Measurements from ENCODE around the gene GNA12.
A peak's percentile ranks its signal among the peaks of the same experiment; 100 is the strongest.
"Not testable (repeated sequence)": the region's sequence is repeated elsewhere in the genome, so short reads cannot be mapped to it uniquely, and the experiment has no call there.

Gene GNA12

DNA sequence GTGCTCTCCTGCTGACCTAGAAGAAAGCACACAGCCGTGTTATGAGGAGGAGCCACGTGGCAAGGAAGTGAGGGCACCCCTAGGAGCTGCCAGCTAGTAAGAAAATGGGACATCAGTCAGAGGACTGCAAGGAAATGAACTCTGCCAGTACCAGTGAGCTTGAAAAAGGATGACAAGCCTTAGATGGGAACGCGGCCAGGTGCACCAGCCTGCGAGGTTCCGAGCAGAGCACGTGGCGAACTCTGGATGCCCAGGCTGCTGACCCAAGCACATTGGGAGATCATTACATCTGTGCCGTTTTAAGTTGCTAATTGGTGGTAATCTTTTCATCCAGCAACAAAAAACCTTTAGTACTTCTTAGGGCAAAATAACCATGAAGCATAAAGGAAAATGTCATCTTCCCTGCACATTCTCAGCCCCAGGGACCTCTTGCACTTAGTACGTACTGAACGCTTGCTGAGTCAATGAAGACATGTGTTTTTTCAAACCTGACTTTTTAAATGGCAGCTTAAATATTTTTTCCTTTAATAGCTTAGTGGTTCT is 86.7 kb downstream of the GNA12 start:
- Histone ChIP-seq H3K9ac (ENCODE audit: low read depth in 1 of 2, low read length in 2 of 2) (no peak overlapping the region), H3K27me3 (ENCODE audit: control insufficient read depth in 2 of 2, insufficient read depth in 2 of 2, low read length in 2 of 2) (no peaks in the 10 kb centered on the region), H3K36me3 (ENCODE audit: control insufficient read depth in 2 of 2, insufficient read depth in 2 of 2, low read length in 2 of 2) (no peaks in the 10 kb centered on the region), H3K4me1 (ENCODE audit: control insufficient read depth in 2 of 2, insufficient read depth in 2 of 2, low read length in 2 of 2) (peaks cover 22 to 31% of the 10 kb centered on the region in 2 donors), H3K27ac (ENCODE audit: low read depth in 2 of 2, low read length in 2 of 2) (peak overlapping the region; percentile 63 to 88), H3K4me3 (ENCODE audit: low read length in 2 of 2) (no peak overlapping the region), H3K9me3 (ENCODE audit: control insufficient read depth in 2 of 2, low read length in 2 of 2) (no peaks in the 10 kb centered on the region)

DNA sequence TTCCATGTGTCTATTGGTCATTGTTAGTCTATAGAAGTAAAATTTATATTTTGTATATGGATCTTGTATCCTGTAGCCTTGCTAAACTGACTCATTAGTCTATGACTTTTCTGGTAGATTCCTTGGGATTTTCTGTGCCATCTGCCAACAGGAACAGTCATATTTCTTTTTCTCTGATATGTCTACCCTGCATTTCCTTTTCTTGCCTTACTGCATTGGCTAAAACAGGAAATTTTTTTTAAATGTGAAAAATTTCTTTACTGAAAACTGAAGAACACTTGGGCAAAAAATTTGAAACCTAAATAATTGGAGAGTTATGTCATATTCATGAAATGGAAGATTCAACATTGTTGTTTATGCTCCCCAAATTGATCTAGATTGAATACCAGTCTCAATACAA is 88.6 kb downstream of the GNA12 start:
- Histone ChIP-seq H3K9me3 (ENCODE audit: control insufficient read depth in 2 of 2, low read length in 2 of 2) (no peaks in the 10 kb centered on the region), H3K4me1 (ENCODE audit: control insufficient read depth in 2 of 2, insufficient read depth in 2 of 2, low read length in 2 of 2) (peaks cover 13 to 21% of the 10 kb centered on the region in 2 donors), H3K27me3 (ENCODE audit: control insufficient read depth in 2 of 2, insufficient read depth in 2 of 2, low read length in 2 of 2) (no peaks in the 10 kb centered on the region), H3K36me3 (ENCODE audit: control insufficient read depth in 2 of 2, insufficient read depth in 2 of 2, low read length in 2 of 2) (no peaks in the 10 kb centered on the region), H3K4me3 (ENCODE audit: low read length in 2 of 2) (no peak overlapping the region), H3K27ac (ENCODE audit: low read depth in 2 of 2, low read length in 2 of 2) (no peak overlapping the region), H3K9ac (ENCODE audit: low read depth in 1 of 2, low read length in 2 of 2) (no peak overlapping the region)

DNA sequence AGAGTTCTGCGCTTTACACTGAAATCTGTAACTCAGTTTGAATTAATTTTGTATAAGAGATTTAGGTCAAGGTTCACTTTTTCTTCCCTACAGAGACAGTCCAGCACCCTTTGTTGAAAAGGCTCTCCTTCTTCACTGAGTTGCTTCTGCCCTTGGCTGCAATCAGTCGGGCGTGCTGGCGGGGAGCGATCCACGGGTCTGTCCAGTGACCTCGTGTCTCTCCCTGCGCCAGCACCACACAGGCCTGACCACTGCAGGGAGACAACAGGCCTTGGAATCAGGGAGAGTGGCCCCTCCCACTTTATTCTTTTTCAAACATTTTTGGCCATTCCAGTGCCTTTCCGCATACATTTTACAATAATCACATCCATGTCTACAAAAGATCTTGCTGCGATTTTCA is 89.2 kb downstream of the GNA12 start:
- H3K9ac ChIP-seq (ENCODE audit: low read depth in 1 of 2, low read length in 2 of 2) = no peak overlapping the region
- no peak overlapping the region for H3K4me3 ChIP-seq (ENCODE audit: low read length in 2 of 2)
- H3K9me3 ChIP-seq (ENCODE audit: control insufficient read depth in 2 of 2, low read length in 2 of 2) = no peaks in the 10 kb centered on the region
- H3K27me3 ChIP-seq (ENCODE audit: control insufficient read depth in 2 of 2, insufficient read depth in 2 of 2, low read length in 2 of 2) = no peaks in the 10 kb centered on the region
- H3K4me1 ChIP-seq (ENCODE audit: control insufficient read depth in 2 of 2, insufficient read depth in 2 of 2, low read length in 2 of 2) = peaks cover 7 to 17% of the 10 kb centered on the region in 2 donors
- H3K36me3 ChIP-seq (ENCODE audit: control insufficient read depth in 2 of 2, insufficient read depth in 2 of 2, low read length in 2 of 2) = no peaks in the 10 kb centered on the region
- H3K27ac ChIP-seq (ENCODE audit: low read depth in 2 of 2, low read length in 2 of 2) = no peak overlapping the region

DNA sequence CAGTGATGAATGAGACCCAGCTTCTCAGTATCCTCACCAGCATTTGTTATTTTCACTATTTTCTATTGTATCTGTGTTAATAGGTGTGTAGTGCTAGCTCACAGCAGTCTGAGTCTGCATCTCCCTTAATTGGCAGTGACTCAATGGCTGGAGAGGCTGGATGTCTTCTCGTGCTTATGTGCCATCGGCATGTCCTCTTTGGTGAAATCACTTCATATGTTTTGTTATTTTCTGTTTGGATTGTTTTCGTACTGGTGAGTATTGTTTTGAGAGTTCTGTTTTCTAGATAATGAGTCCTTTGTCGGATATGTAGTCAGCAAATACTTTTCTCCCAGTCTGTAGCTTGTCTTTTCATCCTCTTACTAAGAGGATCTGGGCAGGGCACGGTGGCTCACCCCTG is 90.0 kb downstream of the GNA12 start:
- no peak overlapping the region for H3K9ac ChIP-seq (ENCODE audit: low read depth in 1 of 2, low read length in 2 of 2)
- H3K4me3 ChIP-seq (ENCODE audit: low read length in 2 of 2) = no peak overlapping the region
- H3K4me1 ChIP-seq (ENCODE audit: control insufficient read depth in 2 of 2, insufficient read depth in 2 of 2, low read length in 2 of 2) = peaks cover 7 to 10% of the 10 kb centered on the region in 2 donors
- no peaks in the 10 kb centered on the region for H3K36me3 ChIP-seq (ENCODE audit: control insufficient read depth in 2 of 2, insufficient read depth in 2 of 2, low read length in 2 of 2)
- H3K27me3 ChIP-seq (ENCODE audit: control insufficient read depth in 2 of 2, insufficient read depth in 2 of 2, low read length in 2 of 2) = no peaks in the 10 kb centered on the region
- no peak overlapping the region for H3K27ac ChIP-seq (ENCODE audit: low read depth in 2 of 2, low read length in 2 of 2)
- no peaks in the 10 kb centered on the region for H3K9me3 ChIP-seq (ENCODE audit: control insufficient read depth in 2 of 2, low read length in 2 of 2)

DNA sequence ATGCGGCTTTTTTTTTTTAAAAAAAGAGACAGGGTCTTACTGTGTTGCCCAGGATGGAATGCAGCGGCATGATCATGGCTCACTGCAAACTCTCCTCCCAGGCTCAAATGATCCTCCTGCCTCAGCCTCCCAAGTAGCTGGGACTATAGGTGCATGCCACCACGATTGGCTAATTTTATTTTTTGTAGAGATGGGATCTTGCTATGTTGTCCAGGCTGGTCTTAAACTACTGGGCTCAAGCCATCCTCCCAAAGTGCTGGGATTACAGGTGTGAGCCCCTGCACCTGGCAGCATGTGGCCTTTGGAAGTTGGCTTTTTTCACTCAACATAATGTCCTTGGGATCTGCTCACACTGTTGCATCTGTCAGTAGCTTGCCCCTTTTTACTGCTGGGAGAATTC is 91.0 kb downstream of the GNA12 start:
- Histone ChIP-seq H3K36me3 (ENCODE audit: control insufficient read depth in 2 of 2, insufficient read depth in 2 of 2, low read length in 2 of 2) (no peaks in the 10 kb centered on the region), H3K27ac (ENCODE audit: low read depth in 2 of 2, low read length in 2 of 2) (no peak overlapping the region), H3K27me3 (ENCODE audit: control insufficient read depth in 2 of 2, insufficient read depth in 2 of 2, low read length in 2 of 2) (no peaks in the 10 kb centered on the region), H3K4me1 (ENCODE audit: control insufficient read depth in 2 of 2, insufficient read depth in 2 of 2, low read length in 2 of 2) (peaks cover under 1 to 5% of the 10 kb centered on the region in 2 donors), H3K9me3 (ENCODE audit: control insufficient read depth in 2 of 2, low read length in 2 of 2) (no peaks in the 10 kb centered on the region), H3K9ac (ENCODE audit: low read depth in 1 of 2, low read length in 2 of 2) (no peak overlapping the region), H3K4me3 (ENCODE audit: low read length in 2 of 2) (no peak overlapping the region)

DNA sequence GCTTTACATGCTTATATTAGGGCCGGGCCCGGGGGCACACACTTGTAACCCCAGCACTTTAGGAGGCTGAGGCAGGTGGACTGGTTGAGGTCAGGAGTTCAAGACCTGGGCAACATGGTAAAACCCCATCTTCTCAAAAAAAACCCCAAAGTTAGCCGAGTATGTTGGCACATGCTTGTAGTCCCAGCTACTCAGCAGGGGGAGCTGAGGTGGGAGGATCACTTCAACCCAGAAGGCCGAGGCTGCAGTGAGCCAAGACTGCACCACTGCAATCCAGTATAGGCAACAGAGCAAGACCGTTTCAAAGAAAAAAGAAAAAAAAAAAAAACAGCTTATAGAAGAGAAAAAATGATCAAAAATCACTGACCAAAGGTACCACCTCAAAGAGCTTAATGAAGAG is 93.0 kb downstream of the GNA12 start:
- H3K27ac ChIP-seq (ENCODE audit: low read depth in 2 of 2, low read length in 2 of 2) = no peak overlapping the region
- no peaks in the 10 kb centered on the region for H3K27me3 ChIP-seq (ENCODE audit: control insufficient read depth in 2 of 2, insufficient read depth in 2 of 2, low read length in 2 of 2)
- H3K9ac ChIP-seq (ENCODE audit: low read depth in 1 of 2, low read length in 2 of 2) = no peak overlapping the region
- H3K4me1 ChIP-seq (ENCODE audit: control insufficient read depth in 2 of 2, insufficient read depth in 2 of 2, low read length in 2 of 2) = no peaks in the 10 kb centered on the region
- H3K9me3 ChIP-seq (ENCODE audit: control insufficient read depth in 2 of 2, low read length in 2 of 2) = no peaks in the 10 kb centered on the region
- H3K4me3 ChIP-seq (ENCODE audit: low read length in 2 of 2) = no peak overlapping the region
- H3K36me3 ChIP-seq (ENCODE audit: control insufficient read depth in 2 of 2, insufficient read depth in 2 of 2, low read length in 2 of 2) = no peaks in the 10 kb centered on the region

DNA sequence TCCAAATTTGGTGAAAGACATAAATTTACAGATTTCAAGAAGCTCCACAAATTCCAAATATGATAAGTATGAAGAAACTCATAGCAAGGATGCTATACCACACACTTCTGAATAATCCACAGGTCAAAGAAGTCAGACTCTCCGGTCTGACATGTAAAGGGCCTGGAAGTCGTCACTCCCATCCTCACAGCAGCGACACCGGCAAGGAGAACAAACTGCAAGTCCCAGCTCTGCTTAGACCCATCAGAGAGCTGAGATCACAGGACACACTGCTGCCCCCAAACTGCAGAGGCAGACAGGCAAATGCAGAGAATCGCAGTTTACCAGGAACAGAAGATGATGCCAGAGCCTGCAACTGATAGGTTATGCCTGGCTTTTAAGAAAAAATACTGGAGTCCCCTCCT is 94.1 kb downstream of the GNA12 start:
- Histone ChIP-seq H3K4me1 (ENCODE audit: control insufficient read depth in 2 of 2, insufficient read depth in 2 of 2, low read length in 2 of 2) (no peaks in the 10 kb centered on the region), H3K9ac (ENCODE audit: low read depth in 1 of 2, low read length in 2 of 2) (no peak overlapping the region), H3K36me3 (ENCODE audit: control insufficient read depth in 2 of 2, insufficient read depth in 2 of 2, low read length in 2 of 2) (no peaks in the 10 kb centered on the region), H3K9me3 (ENCODE audit: control insufficient read depth in 2 of 2, low read length in 2 of 2) (no peaks in the 10 kb centered on the region), H3K27me3 (ENCODE audit: control insufficient read depth in 2 of 2, insufficient read depth in 2 of 2, low read length in 2 of 2) (no peaks in the 10 kb centered on the region), H3K27ac (ENCODE audit: low read depth in 2 of 2, low read length in 2 of 2) (no peak overlapping the region), H3K4me3 (ENCODE audit: low read length in 2 of 2) (no peak overlapping the region)

DNA sequence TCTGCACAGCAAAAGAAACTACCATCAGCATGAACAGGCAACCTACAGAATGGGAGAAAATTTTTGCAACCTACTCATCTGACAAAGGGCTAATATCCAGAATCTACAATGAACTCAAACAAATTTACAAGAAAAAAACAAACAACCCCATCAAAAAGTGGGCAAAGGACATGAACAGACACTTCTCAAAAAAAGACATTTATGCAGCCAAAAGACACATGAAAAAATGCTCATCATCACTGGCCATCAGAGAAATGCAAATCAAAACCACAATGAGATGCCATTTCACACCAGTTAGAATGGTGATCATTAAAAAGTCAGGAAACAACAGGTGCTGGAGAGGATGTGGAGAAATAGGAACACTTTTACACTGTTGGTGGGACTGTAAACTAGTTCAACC is 95.4 kb downstream of the GNA12 start:
- H3K9ac ChIP-seq (ENCODE audit: low read depth in 1 of 2, low read length in 2 of 2); H3K4me3 ChIP-seq (ENCODE audit: low read length in 2 of 2); H3K27ac ChIP-seq (ENCODE audit: low read depth in 2 of 2, low read length in 2 of 2); H3K36me3 ChIP-seq (ENCODE audit: control insufficient read depth in 2 of 2, insufficient read depth in 2 of 2, low read length in 2 of 2); H3K9me3 ChIP-seq (ENCODE audit: control insufficient read depth in 2 of 2, low read length in 2 of 2); H3K27me3 ChIP-seq (ENCODE audit: control insufficient read depth in 2 of 2, insufficient read depth in 2 of 2, low read length in 2 of 2); H3K4me1 ChIP-seq (ENCODE audit: control insufficient read depth in 2 of 2, insufficient read depth in 2 of 2, low read length in 2 of 2): not testable (repeated sequence)

DNA sequence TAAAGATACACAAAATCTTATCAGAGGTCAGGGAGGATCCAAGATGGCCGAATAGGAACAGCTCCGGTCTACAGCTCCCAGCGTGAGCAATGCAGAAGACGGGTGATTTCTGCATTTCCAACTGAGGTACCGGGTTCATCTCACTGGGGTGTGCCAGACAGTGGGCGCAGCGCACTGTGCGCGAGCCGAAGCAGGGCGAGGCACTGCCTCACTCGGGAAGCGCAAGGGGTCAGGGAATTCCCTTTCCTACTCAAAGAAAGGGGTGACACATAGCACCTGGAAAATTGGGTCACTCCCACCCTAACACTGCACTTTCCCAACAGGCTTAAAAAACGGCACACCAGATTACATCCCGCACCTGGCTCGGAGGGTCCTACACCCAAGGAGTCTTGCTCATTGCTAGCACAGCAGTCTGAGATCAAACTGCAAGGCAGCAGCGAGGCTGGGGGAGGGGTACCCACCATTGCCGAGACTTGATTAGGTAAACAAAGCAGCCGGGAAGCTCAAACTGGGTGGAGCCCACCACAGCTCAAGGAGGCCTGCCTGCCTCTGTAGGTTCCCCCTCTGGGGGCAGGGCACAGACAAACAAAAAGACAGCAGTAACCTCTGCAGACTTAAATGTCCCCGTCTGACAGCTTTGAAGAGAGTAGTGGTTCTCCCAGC is 100.5 kb downstream of the GNA12 start:
- not testable (repeated sequence) for H3K9ac ChIP-seq (ENCODE audit: low read depth in 1 of 2, low read length in 2 of 2); H3K4me3 ChIP-seq (ENCODE audit: low read length in 2 of 2); H3K27ac ChIP-seq (ENCODE audit: low read depth in 2 of 2, low read length in 2 of 2); H3K27me3 ChIP-seq (ENCODE audit: control insufficient read depth in 2 of 2, insufficient read depth in 2 of 2, low read length in 2 of 2); H3K4me1 ChIP-seq (ENCODE audit: control insufficient read depth in 2 of 2, insufficient read depth in 2 of 2, low read length in 2 of 2); H3K9me3 ChIP-seq (ENCODE audit: control insufficient read depth in 2 of 2, low read length in 2 of 2); H3K36me3 ChIP-seq (ENCODE audit: control insufficient read depth in 2 of 2, insufficient read depth in 2 of 2, low read length in 2 of 2)

DNA sequence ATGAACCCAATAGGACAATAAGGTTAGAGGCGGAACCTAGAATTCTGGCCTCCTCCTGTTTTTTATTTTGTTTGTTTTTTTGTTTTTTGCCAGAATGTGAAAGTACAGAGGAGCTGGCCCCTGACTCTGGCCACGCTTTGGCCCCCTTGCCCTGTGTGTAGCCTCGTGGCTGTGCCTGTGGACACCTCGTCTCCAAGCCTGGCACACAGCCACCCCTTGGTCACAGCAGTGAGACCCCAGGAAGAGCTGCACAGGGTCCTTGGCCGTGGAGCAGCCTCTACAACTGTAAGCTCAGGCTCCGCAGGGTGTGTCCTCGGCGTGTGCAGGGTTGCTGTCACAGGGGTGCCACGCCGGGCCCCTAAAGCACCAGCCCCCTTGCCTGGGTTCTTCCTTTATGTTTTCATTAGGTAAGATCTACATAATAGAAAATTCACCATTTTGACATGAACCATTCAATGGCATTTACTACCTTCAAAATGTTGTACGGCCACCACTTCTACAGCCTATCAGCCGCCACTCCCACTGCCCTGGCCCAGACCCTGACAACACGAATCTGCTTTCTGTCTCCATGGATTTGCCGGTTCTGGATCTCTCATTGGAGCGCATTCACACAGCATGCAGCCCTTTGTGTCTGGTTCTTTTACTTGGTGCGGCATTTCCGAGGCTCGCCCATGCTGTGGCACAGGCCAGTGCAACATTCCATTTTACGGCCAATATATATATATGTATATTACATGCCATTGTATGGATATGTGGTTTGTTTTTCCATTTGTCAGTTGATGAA is 105.2 kb downstream of the GNA12 start:
- Histone ChIP-seq H3K9ac (ENCODE audit: low read depth in 1 of 2, low read length in 2 of 2) (no peak overlapping the region), H3K27ac (ENCODE audit: low read depth in 2 of 2, low read length in 2 of 2) (no peak overlapping the region)

More for the DNA sequence above, 105.2 kb downstream of the GNA12 start:
- Histone ChIP-seq H3K36me3 (ENCODE audit: control insufficient read depth in 2 of 2, insufficient read depth in 2 of 2, low read length in 2 of 2) (no peaks in the 10 kb centered on the region), H3K27me3 (ENCODE audit: control insufficient read depth in 2 of 2, insufficient read depth in 2 of 2, low read length in 2 of 2) (no peaks in the 10 kb centered on the region), H3K4me3 (ENCODE audit: low read length in 2 of 2) (no peak overlapping the region), H3K9me3 (ENCODE audit: control insufficient read depth in 2 of 2, low read length in 2 of 2) (no peaks in the 10 kb centered on the region), H3K4me1 (ENCODE audit: control insufficient read depth in 2 of 2, insufficient read depth in 2 of 2, low read length in 2 of 2) (peaks cover 0 to 8% of the 10 kb centered on the region in 2 donors)

Measured in mucosa of rectum (tissue), 2 donors.